Activated CD8-positive, alpha-beta memory T cell treated with anti-CD3 and anti-CD28 coated beads for 24 hours (primary cell): ENCODE results near the gene UBFD1.
"Not testable (repeated sequence)": the region's sequence is repeated elsewhere in the genome, so short reads cannot be mapped to it uniquely, and the experiment has no call there.

ENCODE experiments used
- DNase-seq: peaks from one replicate; pipeline ENCODE4 v3.0.0-alpha.2; 2020

UBFD1 gene, protein sequence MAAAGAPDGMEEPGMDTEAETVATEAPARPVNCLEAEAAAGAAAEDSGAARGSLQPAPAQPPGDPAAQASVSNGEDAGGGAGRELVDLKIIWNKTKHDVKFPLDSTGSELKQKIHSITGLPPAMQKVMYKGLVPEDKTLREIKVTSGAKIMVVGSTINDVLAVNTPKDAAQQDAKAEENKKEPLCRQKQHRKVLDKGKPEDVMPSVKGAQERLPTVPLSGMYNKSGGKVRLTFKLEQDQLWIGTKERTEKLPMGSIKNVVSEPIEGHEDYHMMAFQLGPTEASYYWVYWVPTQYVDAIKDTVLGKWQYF

GRCh38 chr16:23556881-23557778 is at the start of gene UBFD1, which contains the start of gene EARS2:
UBFD1 (plus strand) TSS chr16:23557727; CDS start chr16:23557743, 16 bp downstream.
EARS2 (minus strand) TSS chr16:23557350; CDS start chr16:23557343, 7 bp downstream.
- DNase-seq: peak; percentile 100

DNA sequence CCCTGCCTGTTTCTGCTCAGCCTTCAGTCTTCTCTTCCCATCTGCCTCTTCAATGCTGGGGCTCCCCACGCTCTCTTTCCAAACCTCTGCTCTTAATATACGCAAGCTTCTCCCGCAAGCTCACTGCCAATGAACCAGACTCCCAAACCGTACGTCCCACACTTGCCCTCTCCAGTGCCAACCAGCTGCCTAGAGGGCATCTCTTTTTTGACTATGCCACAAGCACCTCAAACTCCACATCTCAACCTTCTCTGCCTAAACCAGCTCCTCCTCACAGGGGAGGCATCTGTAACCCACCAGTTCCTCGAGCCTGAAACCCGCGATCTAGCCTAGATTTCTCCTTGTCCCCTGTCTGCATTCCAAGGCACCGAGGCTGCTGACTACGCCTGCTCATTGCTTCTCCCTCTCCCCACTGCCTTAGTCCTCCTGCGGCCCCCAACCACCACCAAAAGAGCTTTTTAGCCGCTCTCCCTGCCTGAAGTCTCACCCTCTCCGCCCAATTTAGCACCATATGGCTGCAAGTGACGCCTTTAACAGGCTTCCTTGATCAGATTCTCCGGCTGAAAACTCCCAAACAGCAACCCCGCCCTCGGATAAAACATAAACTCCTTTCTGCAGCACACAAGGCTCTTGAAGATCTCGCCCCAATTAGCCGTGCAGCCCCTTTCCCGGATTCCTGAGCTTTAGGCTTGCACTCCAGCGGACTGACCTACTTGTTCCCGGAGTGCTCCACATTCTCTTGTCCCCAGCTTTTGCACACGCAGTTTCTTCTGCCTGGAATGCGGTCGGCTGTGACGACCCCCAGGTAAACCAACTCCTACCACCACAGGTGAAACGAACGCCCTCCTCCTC is 48.7 kb upstream of the UBFD1 start:
- DNase-seq: no peak

- no peak for DNase-seq
Observed at GRCh38 chr16:23509441-23509754, 48.1 kb upstream of the UBFD1 start.

GRCh38 chr16:23509782-23510163 is 47.8 kb upstream of the UBFD1 start:
- DNase-seq: peak; percentile 73

GRCh38 chr16:23510164-23510914 is 47.2 kb upstream of the UBFD1 start, which contains the start of gene GGA2:
GGA2 (minus strand) TSS chr16:23510494; CDS start chr16:23510411, 83 bp downstream.
- peak; percentile 93 for DNase-seq

DNA sequence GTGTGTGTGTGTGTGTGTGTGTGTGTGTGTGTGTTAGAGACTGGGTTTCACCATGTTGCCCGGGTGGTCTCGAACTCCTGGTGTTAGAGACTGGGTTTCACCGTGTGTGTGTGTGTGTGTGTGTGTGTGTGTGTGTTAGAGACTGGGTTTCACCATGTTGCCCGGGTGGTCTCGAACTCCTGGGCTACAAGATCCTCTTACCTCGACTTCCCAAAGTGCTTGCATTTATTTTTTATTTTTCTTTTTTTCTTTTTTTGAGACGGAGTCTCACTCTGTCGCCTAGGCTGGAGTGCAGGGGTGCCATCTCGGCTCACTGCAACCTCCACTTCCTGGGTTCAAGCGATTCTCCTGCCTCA is 46.6 kb upstream of the UBFD1 start:
- DNase-seq: not testable (repeated sequence)

DNA sequence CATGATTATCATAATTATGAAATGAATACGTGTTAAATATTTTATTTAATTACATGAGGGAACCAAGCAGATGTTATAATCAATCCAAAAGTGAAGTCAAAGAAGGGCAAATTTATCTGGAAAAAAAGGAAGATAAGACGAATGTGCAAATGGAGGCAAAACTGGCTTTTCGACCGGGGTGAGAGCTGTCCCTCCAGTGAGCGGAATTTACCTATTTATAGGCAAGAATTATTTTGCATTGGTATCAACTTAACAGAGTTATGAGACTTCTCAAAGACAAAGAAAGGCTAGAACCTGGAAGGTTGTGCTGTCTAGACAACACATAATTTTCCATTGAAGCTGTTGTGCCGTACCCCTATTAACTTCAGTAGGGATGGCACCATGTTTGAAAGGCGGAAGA is 45.8 kb upstream of the UBFD1 start:
- no peak for DNase-seq

DNA sequence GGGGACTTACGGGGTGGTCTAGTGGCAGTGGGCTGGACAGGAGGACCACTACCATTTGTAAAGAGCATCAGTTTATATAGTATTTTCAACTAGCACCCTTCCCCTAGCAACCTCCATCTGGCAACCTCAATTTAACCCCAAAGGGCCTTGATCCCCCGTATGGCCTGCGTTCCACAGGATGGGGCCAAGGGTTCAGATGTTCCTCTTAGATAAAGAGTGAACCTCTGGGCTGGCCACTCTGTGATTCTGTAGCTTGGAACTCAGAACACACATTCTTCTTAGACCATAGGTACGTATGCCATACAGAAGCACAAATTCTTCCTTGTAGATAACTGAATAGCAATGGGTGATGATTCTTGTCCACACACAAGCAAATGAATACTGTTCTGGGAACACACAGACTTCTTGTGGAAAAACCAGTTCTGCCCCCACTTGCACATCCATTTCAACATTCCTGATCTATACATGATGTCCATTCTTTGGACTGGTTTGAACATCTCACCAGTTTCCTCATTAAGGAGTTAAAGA is 45.3 kb upstream of the UBFD1 start:
- no peak for DNase-seq

DNA sequence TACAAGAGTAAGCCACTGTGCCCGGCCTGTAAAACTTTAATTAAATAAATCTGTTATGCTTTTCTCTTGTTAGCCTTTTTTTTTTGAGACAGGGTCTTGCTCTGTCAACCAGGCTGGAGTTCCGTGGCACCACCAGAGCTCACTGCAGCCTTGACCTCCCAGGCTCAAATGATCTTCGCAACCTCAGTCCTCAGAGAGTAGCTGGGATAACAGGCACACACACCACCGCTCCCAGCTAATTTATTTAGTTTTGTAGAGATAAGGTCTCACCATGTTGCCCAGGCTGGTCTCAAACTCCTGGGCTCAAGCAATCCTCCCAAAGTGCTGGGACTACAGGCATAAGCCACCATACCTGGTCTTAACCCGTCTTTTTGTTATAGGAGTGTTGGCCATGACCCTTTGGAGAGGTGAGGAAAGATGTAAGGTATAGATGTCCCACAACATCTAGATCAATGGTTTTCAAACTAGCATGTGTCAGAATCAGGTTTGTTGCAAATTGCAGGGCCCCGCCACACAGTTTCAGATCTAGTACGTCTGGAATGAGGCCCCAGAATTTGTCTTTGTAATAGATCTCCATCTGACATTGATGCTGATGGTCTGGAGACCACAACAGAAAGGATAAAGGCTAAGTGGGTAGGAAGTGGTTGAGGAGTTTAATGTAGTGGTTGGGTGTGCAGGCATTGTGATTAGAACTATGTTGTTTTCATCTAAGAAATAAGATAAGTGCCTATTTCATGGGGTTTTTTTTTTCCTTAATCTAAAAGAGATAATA is 43.0 kb upstream of the UBFD1 start:
- DNase-seq: no peak

DNA sequence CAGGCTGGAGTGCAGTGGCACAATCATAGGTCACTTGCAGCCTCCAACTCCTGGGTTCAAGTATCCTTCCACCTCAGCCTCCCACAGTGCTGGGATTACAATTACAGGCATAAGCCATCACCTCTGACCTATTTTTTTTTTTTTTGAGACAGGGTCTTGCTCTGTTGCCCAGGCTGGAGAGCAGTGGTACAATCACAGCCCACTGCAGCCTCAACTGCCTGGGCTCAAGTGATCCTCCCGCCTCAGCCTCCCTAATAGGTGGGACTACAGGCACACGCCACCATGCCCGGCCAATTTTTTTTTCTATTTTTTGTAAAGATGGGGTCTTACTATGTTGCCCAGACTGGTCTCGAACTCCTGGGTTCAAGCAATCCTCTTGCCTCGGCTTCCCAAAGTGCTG is 41.6 kb upstream of the UBFD1 start:
- DNase-seq: no peak

DNA sequence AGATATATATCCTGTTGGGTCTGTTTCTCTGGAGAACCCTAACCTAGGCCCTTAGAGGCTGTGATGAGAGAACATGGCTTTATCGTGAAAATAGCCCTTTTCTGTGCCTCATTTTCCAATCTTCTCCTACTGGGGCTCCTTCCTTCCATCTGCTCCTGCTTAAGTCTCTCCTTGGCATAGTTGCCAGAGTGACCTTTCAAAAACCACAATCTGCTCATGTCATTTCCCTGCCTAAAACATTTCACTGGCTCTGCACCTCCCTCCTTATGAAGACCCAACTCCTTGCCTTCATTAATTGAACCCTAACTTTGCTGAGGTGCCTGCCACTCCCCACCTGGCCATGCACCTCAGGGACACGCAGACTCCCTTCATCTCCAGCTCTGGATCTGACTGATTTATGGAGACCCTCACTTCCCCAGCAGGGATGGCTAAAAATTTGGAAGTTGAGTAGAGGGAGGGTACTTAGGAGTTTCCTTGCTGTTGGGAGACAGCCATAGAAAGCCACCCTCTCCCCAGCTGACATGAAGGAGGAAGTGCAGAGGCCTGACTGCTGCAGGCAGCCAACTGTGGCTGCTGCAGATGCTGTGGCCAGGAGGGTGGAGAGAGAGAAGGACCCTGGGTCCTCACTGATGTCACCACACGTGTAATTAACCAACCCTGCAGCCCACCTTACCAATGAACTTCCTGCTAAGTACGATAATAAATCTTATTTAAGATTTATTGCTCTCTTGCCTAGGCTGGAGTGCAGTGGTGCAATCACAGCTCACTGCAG is 41.0 kb upstream of the UBFD1 start:
- DNase-seq: no peak

DNA sequence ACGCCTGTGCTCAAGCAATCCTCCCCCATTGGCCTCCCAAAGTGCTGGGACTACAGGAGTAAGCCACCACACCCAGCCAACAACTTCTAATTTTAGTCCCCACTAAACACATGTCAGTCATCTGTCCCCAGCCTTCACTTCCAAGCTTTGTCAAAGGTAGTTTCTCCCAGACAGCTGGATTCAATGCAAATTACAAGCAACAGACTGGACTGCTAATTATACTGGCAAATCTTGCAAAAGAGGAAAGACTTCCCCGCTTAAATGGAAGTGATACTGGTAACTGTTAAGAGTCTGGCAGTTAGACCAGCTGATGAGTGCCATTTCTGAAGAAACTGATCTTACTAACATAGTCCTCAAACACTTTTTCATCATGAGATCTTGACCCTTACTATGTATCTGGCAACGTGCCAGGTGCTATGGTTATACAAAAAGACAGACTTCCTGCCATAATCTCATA is 39.1 kb upstream of the UBFD1 start:
- DNase-seq: no peak

GRCh38 chr16:23519282-23519681 is 38.2 kb upstream of the UBFD1 start:
- no peak for DNase-seq

DNA sequence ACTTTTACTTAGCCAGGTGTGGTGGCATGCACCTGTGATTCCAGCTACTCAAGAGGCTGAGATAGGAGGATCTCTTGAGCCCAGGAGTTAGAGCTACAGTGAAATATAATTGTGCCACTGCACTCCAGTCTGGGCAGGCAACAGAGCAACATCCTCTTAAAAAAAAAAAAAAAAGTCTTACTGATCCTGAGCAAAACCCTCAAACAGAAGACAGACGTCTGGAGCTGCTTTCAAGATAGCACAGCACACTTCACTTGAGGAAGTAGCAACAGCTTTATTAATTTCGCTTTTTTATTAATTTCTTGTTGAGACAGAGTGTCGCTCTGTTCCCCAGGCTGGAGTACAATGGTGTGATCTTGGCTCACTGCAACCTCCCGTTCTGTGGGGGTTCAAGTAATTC is 37.0 kb upstream of the UBFD1 start:
- DNase-seq: no peak

- no peak for DNase-seq
Observed at GRCh38 chr16:23521037-23521743, 36.3 kb upstream of the UBFD1 start.

GRCh38 chr16:23521965-23522364 is 35.6 kb upstream of the UBFD1 start:
- no peak for DNase-seq

DNA sequence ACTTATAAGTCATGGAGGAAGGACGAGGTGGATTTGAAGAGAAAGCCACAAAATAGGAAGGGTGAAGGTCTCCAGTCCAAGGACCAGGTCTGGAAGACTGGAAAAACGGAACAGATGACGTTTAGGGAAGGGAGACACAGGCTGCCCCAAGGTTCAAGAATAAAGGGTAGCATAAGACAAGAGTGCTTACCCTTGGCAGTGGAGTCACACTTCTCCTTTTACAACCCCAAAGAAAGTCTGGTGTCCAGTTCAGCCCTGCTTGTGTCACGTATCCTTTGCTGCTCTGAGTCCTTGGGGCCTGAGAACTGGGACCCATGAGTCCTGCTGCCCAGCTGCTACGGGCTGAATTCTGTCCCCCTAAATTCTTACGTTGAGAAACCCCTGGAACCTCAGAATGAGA is 34.2 kb upstream of the UBFD1 start:
- no peak for DNase-seq

GRCh38 chr16:23523876-23524385 is 33.6 kb upstream of the UBFD1 start:
- DNase-seq: no peak

- no peak for DNase-seq
Observed at GRCh38 chr16:23524886-23525285, 32.6 kb upstream of the UBFD1 start.
